GM18873 (cell line): ENCODE data around the gene PACS2.

Source experiments
- ATAC-seq: cut with Tn5 transposase; IDR thresholded peaks from one replicate; pipeline ENCODE4 v1.9.1; 2021; ENCODE audit warnings: mild to moderate bottlenecking, moderate library complexity, moderate number of reproducible peaks; ENCODE audit not compliant: unreplicated experiment, low FRiP score

Gene PACS2

GRCh38 chr14:105397350-105397931 lies 82.9 kb downstream of the PACS2 start:
- no peak for ATAC-seq

GRCh38 chr14:105398044-105398725 lies 83.6 kb downstream of the PACS2 start, which contains the start of gene TEX22:
Gene TEX22 (plus strand): TSS chr14:105398538. CDS start chr14:105399341, 803 bp downstream.
- ATAC-seq: peak; percentile 51

GRCh38 chr14:105398726-105399465 lies 84.3 kb downstream of the PACS2 start:
- ATAC-seq: peak; percentile 16

DNA sequence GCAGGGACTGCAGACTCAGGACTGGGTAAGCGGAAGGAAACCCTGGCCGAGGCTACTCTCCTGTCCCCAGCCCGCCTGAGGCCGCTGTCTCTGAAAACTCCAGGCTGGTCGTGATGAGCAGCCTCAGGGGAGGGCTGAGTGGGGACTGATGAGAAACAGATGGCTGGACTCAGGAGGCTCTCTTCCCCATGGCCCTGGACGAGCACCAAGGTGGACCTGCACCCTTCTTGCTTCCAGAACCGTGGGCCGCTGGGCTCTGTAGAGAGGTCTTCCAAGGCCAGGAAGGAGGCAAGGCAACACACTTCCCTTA lies 84.9 kb downstream of the PACS2 start:
- ATAC-seq: no peak

DNA sequence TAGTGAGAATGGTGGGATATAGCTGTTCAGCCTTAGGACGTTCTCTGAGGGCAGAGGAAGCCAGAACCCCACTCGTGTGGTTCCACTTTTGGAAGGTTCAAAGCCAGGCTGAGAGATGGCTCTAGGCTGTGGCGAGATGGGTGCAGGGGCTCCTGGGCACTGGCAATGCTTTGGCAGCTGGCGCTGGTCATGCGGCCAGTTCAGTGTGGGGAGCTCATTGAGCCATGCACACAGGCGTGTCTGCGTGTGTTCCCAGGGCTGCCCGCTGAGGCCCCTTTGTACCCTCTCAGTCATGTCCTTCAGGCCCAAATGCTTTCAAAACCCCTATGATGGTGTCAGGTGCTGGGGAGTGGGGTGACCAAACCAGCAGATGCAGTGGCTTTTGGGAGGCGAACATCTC lies 85.5 kb downstream of the PACS2 start:
- ATAC-seq: no peak

DNA sequence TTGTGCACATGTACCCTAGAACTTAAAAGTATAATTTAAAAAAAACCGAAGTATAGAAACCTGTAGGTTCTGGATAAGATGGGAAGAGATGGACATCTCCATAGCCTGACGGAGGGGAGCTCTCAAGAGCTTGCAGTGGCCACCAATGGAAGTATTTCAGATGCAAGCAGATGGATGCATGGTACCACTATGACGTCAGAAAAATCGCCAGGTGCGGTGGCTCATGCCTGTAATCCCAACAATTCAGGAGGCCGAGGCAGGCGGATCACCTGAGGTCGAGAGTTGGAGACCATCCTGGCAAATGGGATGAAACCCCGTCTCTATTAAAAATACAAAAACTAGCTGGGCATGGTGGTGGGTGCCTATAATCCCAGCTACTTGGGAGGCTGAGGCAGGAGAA lies 87.2 kb downstream of the PACS2 start:
- no peak for ATAC-seq

GRCh38 chr14:105408592-105408991 lies 94.0 kb downstream of the PACS2 start:
- no peak for ATAC-seq

DNA sequence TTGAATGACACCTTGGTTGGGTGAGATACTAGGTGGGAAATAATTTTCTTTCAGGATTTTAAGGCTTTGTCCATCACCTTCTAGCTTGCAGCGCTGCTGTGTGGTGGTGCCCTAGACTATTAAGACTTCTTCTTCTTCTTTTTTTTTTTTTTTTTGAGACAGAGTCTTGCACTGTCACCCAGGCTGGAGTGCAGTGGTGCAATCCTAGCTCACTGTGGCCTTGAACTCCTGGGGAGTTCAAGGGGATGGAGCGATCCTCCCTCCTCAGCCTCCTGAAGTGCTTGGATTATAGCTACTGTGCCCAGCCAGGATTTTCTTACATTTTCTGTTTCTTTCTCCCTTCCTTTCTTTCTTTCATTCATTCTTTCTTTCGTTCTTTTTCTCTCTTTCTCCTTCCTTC lies 94.8 kb downstream of the PACS2 start:
- ATAC-seq: no peak

- no peak for ATAC-seq
Measured at GRCh38 chr14:105410642-105411016, 96.1 kb downstream of the PACS2 start.

DNA sequence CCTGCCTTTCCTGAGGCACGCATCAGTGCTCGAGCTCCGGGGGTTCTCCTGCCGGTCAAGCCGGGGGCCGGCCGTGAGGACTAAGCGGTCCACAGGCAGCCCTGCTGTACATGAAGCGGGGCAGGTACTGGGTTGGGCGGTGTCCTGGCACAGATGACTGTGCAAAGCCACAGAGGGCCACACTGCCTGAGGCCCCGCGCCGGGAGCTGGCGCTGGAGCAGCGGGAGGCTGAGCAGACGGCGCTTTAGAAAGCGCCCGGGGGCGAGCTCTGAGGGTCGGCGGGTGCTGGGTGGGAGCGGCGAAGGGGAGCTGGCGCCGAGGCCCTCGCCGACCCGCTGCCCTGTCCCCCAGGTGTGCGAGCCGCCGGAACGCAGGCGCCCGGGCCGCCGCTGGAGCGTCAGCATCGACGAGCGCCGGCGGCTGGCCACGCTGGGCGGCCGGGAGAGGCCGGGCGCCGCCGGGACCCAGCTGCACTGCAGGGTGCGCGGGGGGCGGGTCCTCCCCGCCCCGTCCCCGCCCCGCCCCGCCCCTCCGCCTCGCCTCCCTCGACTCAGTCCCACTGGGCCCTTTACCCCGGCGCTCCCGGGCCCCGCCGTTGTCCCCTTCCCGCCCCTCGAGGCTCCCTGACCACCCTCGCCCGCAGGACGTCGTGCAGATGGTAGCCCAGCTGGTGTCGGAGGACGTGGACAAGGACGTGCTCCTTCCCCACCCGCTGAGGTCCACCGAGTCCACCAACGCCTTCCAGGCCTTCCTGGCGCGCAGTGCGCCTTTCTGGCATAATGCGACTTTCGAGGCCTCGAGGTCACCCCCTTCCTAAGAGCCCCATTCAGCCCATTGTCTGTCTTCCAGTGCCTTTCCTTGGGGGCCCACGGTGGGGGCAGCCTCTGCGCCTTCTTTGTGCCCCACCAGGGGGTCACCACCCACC lies 96.7 kb downstream of the PACS2 start:
- no peak for ATAC-seq

DNA sequence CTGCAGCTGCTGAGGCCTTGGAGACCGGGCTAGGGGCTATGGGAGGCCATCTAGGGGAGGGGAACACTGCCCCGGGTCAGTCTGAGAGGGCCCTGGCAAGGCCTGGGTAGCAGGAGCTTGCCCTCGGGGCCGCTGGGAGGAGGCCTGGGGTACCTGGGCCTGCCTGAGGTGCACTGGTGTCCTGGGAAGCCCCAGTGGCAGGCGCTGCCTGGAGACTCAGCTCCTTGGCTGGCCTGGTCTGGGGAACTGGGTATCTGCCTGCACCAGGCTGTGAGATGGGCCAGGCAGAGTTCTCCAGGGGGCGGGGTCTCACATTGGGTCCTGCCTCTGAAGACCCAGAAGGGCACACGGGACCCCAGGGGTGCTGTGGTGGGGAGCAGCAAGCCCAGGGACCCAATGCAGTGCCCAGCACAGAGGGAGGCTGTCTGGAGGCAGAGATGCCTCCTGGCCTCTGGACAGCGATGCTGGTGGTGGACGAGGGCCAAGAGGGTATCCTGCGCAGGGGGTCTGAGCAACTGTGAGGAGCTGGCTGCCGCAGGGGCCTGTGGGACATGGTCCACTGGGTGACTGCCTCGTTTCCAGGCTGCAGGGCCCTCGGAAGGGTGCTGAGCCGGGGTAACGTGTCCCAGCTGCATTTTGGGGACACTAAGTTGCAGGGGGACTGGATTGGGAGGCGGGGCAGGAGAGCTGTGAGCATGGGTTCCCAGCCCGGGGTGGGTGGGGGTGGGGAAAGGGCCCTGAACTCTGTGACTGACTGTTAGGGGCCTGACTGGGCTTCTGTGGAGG lies 97.6 kb downstream of the PACS2 start:
- ATAC-seq: no peak

DNA sequence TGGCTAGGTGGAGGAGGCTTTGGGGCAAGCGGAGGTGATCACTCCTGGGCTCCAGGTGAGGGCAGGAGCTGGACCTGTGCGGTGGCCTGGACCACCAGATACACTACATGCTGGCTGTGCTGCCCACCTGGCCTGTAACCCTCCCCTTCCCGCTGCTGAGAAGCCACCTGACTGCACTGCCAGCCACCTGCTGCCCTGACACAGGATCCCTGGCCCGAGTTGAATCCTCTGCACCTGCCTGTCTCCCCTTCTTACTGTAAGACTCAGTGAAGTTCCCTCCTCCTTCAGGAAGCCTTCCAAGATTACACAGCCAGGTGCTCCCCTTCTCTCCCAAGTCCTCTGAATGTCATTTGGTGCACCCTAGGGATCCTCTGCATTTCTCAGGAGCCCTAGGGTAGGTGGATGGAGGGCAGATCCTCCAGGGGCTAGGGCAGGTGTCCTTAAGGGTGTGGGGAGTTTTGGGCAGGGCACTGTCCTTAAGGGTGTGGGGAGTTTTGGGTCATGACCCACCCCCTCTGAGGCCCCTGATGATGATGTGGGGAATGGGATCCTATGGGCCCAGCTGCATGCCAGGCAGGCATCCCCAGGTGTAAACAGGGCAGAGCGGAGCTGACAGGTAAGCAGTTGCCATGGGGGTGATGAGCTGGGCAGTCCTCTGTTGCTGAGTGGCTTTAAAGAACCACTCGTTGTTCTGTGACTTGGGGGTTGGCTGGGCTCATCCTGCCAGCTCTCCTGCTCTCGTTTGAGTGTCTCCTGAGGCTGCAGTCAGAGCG lies 98.4 kb downstream of the PACS2 start:
- no peak for ATAC-seq

DNA sequence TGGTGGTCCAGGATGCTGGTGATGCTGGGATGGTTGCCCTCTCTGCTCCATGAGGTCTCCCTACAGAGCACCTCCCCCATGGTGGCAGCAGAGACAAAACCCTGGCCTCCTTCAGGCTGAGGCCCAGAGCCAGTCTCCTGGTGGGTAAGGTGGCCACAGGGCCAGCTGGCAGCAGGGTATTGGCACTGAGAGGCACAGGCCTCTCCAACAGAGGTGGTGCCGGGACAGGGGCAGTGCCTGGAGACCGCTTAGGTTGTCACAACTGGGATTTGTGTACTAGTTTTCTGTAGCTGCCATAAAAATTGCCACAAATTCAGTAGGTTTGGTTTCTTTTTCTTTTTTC lies 99.0 kb downstream of the PACS2 start:
- no peak for ATAC-seq

DNA sequence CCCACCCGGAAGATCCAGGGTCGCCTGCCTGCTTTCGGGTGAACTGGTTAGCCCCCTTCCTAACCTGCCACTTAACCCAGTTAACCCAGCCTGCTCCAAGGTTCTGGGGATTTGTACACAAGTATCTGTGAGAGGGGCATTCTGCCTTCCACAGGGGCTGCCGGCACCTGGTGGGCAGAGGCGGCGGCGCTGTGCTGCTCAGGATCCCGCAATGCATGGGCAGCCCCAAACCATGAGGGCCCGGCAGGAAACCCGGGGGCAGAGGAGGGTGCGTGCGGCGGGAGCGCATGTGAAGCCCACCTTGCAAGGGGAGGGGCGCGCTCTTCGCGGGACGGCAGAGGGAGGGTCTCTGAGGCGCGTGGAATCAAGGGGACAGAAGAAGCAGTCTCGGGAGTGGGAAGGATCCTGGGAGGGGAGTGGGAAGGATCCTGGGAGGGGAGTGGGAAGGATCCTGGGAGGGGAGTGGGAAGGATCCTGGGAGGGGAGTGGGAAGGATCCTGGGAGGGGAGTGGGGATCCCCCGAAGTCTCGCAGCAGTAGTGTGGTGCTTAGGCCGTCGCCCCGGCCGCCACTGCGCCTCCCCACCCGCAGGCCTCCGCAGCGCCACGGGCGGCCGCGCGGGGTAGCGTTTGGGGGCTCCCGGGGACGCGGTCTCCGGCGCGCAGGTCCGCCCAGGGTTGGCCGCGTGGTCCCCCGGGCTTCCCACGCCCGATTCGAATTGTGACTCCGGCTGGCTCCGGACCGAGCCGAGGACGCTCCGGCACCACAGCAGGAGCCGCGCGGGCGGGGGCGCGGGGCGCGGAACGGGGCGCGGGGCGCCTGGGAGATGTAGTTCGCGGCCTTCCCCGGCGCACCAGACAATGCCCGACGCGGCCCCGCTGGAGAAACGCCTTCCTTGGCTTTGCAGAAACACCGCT lies 100.2 kb downstream of the PACS2 start:
- no peak for ATAC-seq

DNA sequence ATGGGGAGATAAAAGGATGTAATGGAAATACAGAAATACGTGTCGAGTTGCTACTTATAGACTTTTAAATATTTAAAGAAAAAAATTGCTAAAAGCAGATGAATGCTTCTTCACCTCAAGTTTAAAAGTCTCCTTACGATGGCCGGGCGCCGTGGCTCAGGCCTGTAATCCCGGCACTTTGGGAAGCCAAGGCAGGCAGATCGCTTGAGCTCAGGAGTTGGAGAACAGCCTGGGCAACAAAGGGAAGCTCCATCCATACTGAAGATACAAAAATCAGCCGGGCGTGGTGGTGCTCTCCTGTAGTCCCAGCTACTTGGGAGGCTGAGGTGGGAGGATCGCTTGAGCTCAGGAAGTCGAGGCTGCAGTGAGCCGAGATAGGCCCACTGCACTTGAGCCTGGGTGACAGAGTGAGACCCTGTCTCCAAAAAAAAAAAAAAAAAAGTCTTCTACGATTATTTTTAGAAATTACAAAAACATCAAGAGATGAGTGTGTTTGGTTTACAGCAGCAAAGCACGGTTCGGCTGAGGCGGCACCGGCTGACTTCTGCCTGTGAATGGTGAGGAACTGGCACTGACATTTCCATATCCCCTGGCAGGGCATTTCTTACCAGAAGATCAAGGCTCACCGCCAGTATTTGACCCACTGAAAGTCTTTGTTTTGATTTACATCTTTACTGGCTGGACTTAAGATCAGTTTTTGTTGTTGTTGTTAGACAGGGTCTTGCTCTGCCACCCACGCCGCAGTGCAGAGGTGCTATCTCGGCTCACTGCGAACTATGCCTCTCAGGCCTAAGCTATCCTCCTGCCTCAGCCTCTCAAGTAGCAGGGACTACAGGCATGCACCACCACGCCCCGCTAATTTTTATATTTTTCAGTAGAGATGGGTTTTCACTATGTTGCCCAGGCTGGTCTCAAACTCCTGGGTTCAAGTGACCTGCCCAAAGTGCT lies 101.2 kb downstream of the PACS2 start:
- no peak for ATAC-seq

DNA sequence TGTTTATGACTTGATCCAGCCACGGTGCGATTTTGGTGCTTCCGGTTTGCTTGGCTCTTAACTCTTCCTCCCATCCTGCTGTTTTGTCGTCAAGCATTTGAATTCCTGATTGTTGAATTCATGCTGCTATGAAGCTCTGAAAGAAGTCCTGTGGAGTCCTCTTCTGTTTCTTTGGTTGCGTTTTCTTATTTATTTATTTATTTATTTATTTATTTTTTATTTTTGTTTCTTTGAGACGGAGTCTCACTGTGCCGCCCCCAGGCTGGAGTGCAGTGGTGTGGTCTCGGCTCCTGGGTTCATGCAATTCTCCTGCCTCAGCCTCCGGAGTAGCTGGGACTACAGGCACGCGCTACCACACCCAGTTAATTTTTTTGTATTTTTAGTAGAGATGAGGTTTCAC lies 102.1 kb downstream of the PACS2 start:
- ATAC-seq: no peak

DNA sequence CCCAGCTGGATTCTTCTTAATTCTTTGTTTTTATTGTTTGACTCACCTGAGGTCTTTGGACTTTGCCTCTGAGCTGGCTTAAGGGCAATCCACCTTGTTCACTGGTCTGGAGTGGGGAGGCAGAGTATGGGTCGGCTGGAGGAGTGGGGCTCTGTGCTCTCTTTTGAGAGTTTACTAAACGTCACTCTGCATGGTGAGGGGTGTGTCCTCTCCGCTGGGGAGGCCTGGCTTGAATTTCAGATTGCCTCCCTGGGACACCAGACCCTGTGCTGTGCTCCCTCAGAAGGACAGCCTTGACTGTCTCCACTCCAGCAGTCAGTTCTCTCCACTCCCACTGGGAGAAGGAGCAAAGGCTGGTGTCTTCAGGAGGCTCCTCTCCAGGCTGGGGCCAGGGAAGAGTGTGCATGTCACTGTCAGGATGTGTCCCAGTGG lies 103.2 kb downstream of the PACS2 start:
- ATAC-seq: no peak
